ENCODE data around the gene KDM4B. TPM values are rescaled to one million over a fixed set of nuclear protein-coding genes. Genes with fewer than 3 reads are reported as not detected.

Gene KDM4B
- total RNA-seq, 4 donors from 2014 or later: 18.4 to 94.7 (median 25.6) TPM

DNA sequence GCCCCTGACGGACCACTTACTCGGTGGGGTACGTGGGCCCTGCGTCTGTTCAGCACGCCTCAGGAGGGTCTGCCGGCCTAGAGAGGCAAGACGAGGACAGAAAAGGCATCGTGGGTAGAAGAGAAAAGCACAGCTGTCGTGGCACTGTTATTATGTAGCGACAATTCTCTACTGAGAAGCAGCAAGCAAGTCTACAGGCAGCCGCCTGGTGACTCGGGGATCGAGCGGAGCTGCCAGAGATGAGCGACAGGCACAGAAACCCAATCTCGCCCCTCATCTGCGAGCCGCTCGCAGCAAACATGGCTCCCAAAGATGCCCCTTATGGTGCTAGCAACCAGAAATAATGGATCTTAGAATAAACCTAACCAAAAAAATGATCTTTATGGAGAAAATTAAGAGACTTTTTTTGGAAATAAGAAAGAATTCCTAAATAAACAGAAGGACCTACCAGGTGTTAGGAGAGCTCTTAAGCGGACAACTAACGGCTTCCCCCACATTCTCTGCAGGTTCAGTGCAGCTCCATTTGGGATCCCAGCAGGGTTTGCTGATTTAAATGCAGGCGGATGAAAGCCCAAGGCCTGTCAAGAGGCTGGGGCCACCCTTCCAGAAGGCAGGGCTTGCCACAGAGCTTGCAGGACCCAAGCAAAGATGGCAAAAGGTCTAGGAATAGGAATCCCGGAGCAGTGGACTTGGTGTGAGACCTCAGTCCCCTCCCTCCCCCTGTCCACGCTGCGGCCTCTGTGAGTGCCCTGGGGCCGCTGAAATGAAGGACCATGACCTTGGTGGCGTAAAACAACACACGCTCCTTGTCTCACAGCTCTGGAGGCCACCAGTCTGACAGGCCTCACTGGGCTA is 152.6 kb downstream of the KDM4B start:
- no peaks in the 10 kb centered on the region for H3K36me3 ChIP-seq
- no peak overlapping the region for H3K27ac ChIP-seq
- intact Hi-C loops (cut with DNase I; ENCODE audit: low total_unique reads): no loop called here
- DNase-seq: no peak
- no peaks in the 10 kb centered on the region for H3K9me3 ChIP-seq
- TF ChIP-seq, protein P1, sequence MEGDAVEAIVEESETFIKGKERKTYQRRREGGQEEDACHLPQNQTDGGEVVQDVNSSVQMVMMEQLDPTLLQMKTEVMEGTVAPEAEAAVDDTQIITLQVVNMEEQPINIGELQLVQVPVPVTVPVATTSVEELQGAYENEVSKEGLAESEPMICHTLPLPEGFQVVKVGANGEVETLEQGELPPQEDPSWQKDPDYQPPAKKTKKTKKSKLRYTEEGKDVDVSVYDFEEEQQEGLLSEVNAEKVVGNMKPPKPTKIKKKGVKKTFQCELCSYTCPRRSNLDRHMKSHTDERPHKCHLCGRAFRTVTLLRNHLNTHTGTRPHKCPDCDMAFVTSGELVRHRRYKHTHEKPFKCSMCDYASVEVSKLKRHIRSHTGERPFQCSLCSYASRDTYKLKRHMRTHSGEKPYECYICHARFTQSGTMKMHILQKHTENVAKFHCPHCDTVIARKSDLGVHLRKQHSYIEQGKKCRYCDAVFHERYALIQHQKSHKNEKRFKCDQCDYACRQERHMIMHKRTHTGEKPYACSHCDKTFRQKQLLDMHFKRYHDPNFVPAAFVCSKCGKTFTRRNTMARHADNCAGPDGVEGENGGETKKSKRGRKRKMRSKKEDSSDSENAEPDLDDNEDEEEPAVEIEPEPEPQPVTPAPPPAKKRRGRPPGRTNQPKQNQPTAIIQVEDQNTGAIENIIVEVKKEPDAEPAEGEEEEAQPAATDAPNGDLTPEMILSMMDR (IDR thresholded peaks at IDR 0.05): no peak
- TF ChIP-seq POLR2A (IDR thresholded peaks at IDR 0.05): no peak
- no peaks in the 10 kb centered on the region for H3K4me1 ChIP-seq
- H3K4me3 ChIP-seq: no peak overlapping the region
- no peaks in the 10 kb centered on the region for H3K27me3 ChIP-seq

DNA sequence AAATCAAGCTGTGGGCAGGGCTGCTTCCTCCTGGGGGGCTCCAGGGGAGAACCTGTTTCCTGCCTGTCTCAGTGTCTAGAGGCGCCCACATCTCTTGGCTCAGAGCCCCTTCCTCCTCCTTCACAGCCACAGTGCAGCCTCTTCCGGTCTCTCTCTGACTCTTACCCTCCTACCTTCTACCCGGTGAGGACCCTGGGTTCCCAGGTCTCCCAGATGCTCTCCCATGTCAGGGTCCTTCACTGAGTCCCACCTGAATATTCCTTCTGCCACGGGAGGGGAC is 153.1 kb downstream of the KDM4B start:
- H3K9me3 ChIP-seq: no peaks in the 10 kb centered on the region
- no peak overlapping the region for H3K27ac ChIP-seq
- no peak for TF ChIP-seq POLR2A (IDR thresholded peaks at IDR 0.05)
- TF ChIP-seq, protein P1 (IDR thresholded peaks at IDR 0.05): no peak
- H3K36me3 ChIP-seq: no peaks in the 10 kb centered on the region
- no peaks in the 10 kb centered on the region for H3K4me1 ChIP-seq
- no peak overlapping the region for H3K4me3 ChIP-seq
- intact Hi-C loops (cut with DNase I; ENCODE audit: low total_unique reads): no loop called here
- no peak for DNase-seq
- H3K27me3 ChIP-seq: no peaks in the 10 kb centered on the region

DNA sequence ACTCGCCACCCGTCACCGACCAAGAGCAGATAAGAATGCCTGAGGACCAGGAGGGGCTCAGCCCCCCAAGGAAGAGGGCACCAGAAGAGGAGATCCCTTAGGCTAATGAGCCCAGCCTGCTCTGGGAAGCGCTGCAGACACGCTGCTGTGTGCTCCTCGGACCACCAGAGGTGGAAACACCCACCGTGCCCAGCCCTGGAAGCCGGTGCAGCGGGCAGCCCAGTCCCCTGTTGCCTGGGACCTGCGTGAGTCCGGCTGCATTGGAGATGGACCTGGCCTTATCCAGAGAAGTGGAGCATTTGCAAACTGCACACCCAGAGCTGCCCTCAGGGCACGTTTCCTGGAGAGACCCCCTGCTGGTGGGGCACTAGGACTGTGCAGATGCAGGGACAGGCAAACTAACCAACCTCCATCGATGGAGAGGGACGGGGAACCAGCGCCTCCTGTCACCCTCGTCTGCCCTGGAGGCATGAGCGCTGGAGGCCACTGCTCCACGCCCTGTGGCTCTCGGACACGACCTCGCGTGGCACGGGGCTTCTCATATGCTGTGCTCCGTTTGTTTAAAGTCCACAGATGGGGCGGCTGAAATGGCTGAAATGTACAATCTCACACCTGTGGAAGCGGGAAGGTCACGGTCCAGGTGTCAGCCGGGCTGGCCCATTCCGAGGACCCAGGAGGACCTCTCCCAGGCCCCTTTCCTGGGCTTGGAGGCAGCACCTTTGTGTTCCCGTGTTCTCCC is 153.9 kb downstream of the KDM4B start:
- Histone ChIP-seq H3K9me3 (no peaks in the 10 kb centered on the region), H3K4me3 (no peak overlapping the region), H3K27me3 (no peaks in the 10 kb centered on the region), H3K4me1 (peaks cover 0 to 4% of the 10 kb centered on the region in 2 donors), H3K36me3 (no peaks in the 10 kb centered on the region), H3K27ac (no peak overlapping the region)
- no peak for TF ChIP-seq POLR2A (IDR thresholded peaks at IDR 0.05)
- TF ChIP-seq, protein P1 (IDR thresholded peaks at IDR 0.05): no peak
- intact Hi-C loops (cut with DNase I; ENCODE audit: low total_unique reads): no loop called here
- no peak for DNase-seq

DNA sequence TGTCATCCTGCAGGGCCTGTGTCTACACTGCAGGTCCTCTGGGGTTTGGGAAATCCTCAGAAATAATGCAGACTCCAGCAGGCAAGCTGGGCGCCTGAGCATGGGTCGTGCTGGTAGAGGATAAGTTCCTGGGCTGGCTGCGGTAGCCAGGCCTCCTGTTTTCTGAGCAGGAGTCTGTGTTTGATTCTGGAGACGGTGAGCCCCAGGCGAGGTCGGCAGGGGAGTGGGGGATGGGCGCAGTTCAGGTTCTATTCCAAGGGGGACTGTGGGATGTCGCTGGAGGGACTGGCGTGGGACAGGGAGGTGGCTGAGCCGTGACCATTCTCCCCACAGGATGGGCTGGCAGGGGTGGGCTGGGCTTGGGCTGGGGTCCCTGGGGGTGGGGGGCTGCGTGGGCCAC is 154.7 kb downstream of the KDM4B start:
- H3K27me3 ChIP-seq: no peaks in the 10 kb centered on the region
- no peaks in the 10 kb centered on the region for H3K9me3 ChIP-seq
- H3K4me1 ChIP-seq: peaks cover 2 to 9% of the 10 kb centered on the region in 2 donors
- H3K36me3 ChIP-seq: no peaks in the 10 kb centered on the region
- no peak for DNase-seq
- no peak for TF ChIP-seq POLR2A (IDR thresholded peaks at IDR 0.05)
- TF ChIP-seq, protein P1 (IDR thresholded peaks at IDR 0.05): no peak
- H3K27ac ChIP-seq: no peak overlapping the region
- intact Hi-C loops (cut with DNase I; ENCODE audit: low total_unique reads): no loop called here
- no peak overlapping the region for H3K4me3 ChIP-seq

Measured in uterus (tissue), 4 donors.